NCI-H1092 treated with DMSO at 0.1 percent for 48 hours (cell line): ENCODE data around the gene FIBCD1.
"Not testable (repeated sequence)": the region's sequence is repeated elsewhere in the genome, so short reads cannot be mapped to it uniquely, and the experiment has no call there.

Experiments
- DNase-seq: peaks from one replicate; lab custom pipeline; 2025; lab: John Stamatoyannopoulos, UW

Gene FIBCD1

GRCh38 chr9:130921989-130922892 lies 16.8 kb downstream of the FIBCD1 start:
- DNase-seq, result no peak

- DNase-seq, result no peak
Observed at GRCh38 chr9:130921300-130921988, 17.6 kb downstream of the FIBCD1 start.

GRCh38 chr9:130920762-130921299 lies 18.2 kb downstream of the FIBCD1 start:
- no peak for DNase-seq

- no peak for DNase-seq
Observed at GRCh38 chr9:130920233-130920632, 18.8 kb downstream of the FIBCD1 start.

GRCh38 chr9:130919559-130920145 lies 19.4 kb downstream of the FIBCD1 start:
- DNase-seq, result no peak

- DNase-seq, result no peak
Observed at GRCh38 chr9:130918826-130919558, 20.1 kb downstream of the FIBCD1 start.

- DNase-seq, result no peak
Observed at GRCh38 chr9:130918101-130918825, 20.8 kb downstream of the FIBCD1 start.

- no peak for DNase-seq
Observed at GRCh38 chr9:130917168-130917960, 21.7 kb downstream of the FIBCD1 start.

- no peak for DNase-seq
Observed at GRCh38 chr9:130915096-130915447, 24.0 kb downstream of the FIBCD1 start.

GRCh38 chr9:130914417-130915095 lies 24.5 kb downstream of the FIBCD1 start:
- DNase-seq, result no peak

GRCh38 chr9:130913599-130914416 lies 25.2 kb downstream of the FIBCD1 start:
- DNase-seq, result no peak

- DNase-seq, result no peak
Observed at GRCh38 chr9:130912932-130913598, 26.0 kb downstream of the FIBCD1 start.

GRCh38 chr9:130911254-130912049 lies 27.6 kb downstream of the FIBCD1 start:
- DNase-seq, result no peak

- DNase-seq, result not testable (repeated sequence)
Observed at GRCh38 chr9:130910670-130911069, 28.4 kb downstream of the FIBCD1 start.

- not testable (repeated sequence) for DNase-seq
Observed at GRCh38 chr9:130910041-130910440, 29.0 kb downstream of the FIBCD1 start.

- DNase-seq, result no peak
Observed at GRCh38 chr9:130908878-130909355, 30.1 kb downstream of the FIBCD1 start.

- no peak for DNase-seq
Observed at GRCh38 chr9:130908146-130908877, 30.7 kb downstream of the FIBCD1 start.
